HL-60 (cell line): ENCODE results near the gene SLC39A6.

Experiments used
- CTCF ChIP-seq: IDR thresholded peaks from one replicate; pipeline ENCODE4 v1.5.1; 2011; ENCODE audit warnings: low read length, control low read depth, inconsistent platforms; ENCODE audit not compliant: insufficient read depth
- POLR2AphosphoS5 ChIP-seq: IDR thresholded peaks from 2 replicates; pipeline ENCODE4 v1.6.1; 2012; ENCODE audit warnings: low read depth

- no peak for TF ChIP-seq CTCF
- no peak for TF ChIP-seq POLR2AphosphoS5
Observed at GRCh38 chr18:36160959-36161371, 31.8 kb upstream of the SLC39A6 start.
